GM21717 (cell line): ENCODE results near the gene PRPF6.

Experiments used
- ATAC-seq: cut with Tn5 transposase; IDR thresholded peaks from one replicate; pipeline ENCODE4 v1.9.1; 2021; ENCODE audit warnings: mild to moderate bottlenecking, moderate library complexity; ENCODE audit not compliant: unreplicated experiment

PRPF6 gene

DNA sequence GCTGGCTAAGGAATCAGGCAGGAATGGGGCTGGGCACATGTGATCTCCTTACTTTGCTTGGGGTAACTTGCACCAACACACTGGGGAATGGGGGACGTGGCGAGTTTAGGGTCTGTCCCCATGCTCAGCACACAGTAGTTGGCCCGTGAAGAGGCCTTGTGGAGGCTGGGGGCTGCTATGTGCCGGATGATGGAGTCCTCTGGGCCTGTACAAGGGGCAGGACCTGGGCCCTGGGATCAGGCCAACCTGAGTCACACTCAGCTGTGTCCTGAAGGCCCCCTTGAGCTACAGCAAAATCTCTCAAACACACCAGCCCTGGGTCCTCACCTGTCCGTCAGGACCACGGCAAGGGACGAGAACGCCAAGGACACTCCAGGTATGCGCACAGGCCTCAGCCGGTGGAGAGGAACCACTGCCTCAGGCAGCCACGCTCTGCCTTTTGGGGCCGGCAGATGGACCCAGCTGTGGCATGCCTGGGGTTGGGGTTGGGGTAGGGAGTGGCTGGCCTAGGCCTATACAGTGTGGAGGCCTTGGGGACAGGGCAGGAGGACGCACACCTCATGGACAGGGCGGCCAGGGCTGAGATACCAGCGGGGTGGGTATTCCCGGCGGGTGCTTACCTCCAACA is 35.8 kb upstream of the PRPF6 start:
- ATAC-seq = no peak

DNA sequence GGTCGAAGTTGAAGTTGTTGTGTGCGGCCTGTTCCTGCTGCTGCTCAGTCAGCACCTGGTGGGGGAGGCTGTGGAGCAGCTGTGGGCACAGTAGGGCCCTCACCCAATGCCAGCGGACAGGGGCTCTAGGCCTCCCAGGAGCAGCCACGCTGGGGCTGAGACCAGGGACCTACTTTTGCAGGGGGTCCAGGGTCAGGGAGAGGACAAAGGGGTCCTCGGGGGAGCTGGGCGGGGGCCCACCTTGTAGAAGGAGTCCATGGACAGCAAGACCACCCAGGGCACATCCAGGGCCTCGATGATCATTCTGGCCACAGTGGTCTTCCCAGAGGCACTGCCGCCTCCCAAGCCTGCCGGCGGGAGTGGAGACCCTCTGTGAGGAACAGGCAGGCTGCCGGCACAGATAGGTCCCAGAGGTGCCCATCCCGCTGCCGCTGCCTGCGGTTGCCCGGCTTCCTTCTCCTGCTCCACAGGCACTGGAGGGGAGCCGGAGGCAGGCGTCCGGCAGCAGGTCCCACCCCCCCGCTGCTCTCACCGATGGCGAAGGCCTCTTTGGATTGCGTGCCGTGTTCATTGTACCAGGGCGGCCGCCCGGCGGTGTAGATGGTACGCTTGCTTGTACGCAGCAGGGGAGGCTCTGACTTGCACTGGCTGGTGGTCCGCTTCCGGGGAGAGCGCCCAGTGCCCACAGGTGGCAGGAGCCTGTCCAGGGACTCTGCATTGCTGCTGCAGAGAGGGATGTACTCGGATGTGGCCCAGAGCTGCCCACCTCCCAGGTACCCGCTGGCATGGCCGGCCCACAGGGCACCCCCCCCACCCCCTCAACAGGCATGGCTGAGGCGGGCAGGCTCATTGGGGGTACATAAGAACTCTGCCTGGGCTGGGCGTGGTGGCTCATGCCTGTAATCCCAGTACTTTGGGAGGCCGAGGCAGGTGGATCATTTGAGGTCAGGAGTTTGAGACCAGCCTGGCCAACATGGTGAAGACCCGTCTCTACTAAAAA is 34.7 kb upstream of the PRPF6 start:
- no peak for ATAC-seq

GRCh38 chr20:63946986-63947637 is 33.8 kb upstream of the PRPF6 start:
- no peak for ATAC-seq

DNA sequence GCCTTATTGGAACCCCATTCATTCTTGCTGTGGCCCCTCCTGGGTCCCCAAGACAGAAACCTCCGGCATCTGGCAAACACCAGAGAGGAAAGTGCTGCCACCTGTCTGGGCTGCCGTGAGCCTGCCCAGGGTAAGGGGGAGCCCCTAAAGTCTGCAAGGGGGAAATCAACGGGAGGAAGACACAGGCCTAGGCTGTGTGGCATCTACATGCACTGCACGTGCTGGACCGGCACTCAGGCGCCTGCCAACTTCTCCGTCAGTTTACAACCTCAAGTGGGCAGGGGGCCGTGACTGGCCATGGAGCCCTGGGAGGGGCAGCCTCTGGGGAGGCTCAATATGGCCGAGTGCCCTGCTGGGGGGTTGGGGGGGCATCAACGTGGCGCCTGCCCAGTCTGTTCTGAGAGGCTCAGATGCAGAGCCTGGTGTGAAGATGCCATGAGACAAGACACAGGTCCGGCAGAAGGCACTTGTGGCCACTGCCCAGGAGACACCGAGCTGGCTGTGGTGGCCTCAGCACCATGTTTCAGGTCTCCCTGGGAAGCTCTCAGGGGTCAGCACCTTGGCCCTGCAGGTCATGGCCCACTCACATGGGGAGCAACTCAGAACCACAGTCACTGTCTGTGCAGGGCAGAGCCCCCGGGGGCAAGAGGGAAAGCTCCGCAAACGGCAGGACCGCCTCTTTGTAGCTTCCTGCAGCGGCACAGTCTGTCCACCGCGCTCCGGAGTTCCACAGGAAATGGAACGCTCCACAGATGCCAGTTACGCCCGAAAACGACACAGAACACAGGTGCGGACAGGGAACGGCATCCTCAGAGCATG is 33.1 kb upstream of the PRPF6 start:
- no peak for ATAC-seq

DNA sequence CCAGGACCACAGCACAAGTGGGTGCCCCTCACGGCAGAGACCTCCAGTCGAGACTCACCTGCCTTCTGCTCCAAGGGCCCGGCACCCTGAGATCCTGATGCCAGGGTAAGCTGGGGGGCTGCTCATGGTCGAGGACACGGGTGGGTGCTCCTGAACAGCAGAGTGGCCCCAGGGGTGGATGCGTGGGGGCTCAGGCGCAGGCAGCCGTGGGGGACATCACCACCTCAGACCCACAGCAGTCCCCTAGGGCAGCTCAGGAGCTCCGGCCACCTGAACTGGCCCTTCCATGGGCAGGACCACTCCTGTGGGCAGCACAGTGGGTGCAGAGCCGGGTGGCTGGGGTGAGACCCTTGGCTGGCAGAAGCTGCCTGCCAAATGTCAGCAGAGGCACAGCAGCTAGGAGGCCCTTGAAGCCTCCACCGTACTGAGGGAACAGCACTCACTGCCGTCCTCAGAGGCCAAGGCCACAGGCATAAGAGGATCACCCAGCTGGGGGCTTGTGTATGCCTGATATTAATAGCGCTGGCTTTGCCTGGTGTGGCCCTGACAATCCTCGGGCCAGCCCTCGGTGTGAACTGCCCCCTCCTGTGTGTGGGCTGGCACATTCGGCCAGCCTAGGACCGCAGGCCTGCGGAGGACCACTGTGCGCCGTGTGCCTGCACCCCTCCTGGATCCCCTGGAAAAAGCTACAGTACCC is 30.1 kb upstream of the PRPF6 start:
- no peak for ATAC-seq

DNA sequence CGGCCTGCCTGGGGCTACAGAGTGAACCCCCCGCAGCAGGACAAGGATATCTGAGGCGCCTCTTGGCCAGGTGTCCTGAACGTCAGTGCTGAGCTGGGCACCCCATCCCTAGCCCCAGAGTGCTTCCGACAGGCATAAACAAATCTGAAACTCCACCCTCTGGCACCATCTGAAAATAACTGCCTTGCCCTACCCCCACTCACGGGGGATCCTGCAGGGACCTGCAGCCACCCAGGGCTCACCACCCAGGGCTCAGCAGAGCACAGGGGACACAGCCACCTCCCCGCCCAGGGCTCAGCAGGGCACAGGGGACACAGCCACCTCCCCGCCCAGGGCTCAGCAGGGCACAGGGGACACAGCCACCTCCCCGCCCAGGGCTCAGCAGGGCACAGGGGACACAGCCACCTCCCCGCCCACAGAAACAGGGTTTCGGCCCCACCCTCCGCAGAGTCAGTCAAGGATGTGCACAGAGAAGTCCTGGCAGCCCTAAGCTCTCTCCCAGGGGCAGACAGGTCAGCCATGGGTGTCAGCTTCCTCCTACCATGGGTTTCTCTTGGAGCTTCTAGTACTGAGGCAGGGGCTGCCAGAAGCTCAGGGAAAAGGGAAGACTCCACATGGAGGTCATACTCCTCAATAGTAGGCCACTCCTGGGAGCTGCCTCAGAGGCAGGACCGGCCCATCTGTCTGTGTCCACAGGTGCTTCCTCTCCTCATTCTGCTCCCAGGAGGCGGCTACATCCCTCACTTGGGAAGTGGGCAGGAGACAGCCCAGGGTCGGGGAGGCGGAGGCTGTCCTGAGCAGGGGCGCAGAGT is 29.3 kb upstream of the PRPF6 start:
- no peak for ATAC-seq

DNA sequence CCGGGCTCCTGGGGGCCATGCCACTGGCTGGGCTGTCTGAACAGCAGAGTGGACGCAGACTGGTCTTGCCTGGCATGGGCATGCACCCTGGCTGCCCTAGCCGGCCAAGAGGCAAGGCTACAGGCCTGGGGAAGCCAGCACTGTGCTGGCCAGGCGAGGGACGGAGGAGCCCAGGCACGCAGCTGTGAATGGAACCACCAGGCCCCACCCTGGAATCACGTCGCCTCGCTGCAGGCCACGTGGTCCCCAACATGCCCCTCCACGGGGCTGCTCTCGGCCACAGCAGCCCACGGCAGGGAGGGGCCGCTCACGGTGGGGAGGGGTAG is 28.8 kb upstream of the PRPF6 start:
- ATAC-seq = no peak

DNA sequence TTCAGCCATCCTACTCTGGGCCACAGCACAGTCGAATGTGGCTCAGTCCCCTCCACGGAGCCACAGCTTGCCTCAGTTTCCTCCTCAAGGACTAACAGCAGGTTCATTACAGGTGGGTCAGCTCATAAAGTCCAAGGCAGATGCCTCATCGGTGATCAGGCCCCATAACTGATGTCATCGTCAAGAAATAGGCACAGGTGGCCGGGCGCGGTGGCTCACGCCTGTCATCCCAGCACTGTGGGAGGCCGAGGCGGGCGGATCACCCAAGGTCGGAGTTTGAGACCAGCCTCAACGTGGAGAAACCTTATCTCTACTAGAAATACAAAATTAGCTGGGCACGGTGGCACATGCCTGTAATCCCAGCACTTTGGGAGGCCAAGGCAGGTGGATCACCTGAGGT is 28.2 kb upstream of the PRPF6 start:
- ATAC-seq = no peak

DNA sequence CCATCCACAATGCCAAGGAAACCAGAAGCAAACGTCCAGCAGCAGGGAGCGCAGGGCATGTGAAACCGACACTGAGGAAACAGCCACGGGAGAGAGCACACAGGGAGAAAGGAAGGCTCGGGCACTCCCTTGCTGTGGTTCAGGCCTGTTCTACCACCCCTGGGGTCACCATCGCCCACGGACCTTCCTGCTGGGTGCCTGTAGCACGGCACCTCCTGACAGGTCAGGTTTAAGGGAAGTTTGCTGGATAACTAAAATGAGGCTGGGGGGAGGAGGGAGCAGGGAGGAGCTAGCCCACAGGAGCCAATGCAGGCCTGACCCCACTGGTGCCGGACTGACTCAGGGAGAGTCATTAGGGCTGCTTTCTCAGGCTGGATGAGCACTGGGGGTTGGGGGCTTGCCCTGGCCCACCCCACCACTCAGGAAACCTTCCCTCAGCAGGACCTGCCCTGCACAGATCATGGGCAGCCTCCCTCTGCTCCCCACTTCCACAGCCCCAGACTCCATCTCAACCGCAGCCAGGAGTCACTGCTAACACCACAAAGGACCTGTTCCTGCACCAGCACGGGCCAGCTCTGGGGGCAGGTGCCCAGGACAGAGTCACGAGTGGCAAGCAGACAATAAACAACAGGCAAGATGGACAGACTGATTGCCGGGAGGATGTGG is 27.0 kb upstream of the PRPF6 start:
- ATAC-seq = no peak

GRCh38 chr20:63955281-63955826 is 25.6 kb upstream of the PRPF6 start:
- ATAC-seq = no peak

- peak; percentile 53 for ATAC-seq
Measured at GRCh38 chr20:63955827-63956663, 24.9 kb upstream of the PRPF6 start, which contains the start of gene UCKL1. Gene UCKL1 (minus strand): TSS chr20:63956416. CDS start chr20:63956372, 44 bp downstream.

- no peak for ATAC-seq
Measured at GRCh38 chr20:63956664-63957003, 24.3 kb upstream of the PRPF6 start.

DNA sequence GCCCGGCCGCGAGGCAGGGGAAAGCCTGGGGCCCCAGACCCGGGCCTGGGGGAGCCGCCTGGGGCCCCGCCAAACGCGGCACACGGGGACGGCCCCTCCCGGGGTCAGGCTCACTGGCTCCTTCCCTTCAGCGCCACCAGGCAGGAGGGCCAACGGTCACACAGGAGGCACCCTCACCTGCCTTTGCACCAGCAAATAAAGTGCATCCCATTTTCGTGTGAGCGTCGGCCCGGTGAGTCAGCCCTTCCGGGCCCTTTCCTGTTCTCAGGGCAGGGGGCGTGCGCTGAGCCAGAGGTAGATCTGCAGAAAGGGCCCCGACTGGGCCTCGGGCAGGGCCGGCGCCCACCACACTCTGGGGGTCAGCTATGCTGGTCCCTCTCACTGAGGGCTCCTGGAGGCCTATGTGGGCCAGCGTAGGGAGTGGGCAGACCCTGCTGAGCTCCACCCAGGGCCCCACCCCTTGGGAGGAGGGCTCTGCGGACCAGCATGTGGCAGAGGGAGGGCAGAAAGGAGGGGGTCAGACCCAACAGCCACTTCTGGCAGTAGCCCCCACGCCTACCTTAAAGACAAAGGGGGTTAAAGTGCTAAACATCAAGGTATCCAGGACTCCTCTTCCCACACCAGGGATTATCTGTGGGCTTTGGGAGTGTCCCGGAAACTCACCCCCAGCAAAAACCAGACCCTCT is 23.8 kb upstream of the PRPF6 start:
- ATAC-seq = no peak

DNA sequence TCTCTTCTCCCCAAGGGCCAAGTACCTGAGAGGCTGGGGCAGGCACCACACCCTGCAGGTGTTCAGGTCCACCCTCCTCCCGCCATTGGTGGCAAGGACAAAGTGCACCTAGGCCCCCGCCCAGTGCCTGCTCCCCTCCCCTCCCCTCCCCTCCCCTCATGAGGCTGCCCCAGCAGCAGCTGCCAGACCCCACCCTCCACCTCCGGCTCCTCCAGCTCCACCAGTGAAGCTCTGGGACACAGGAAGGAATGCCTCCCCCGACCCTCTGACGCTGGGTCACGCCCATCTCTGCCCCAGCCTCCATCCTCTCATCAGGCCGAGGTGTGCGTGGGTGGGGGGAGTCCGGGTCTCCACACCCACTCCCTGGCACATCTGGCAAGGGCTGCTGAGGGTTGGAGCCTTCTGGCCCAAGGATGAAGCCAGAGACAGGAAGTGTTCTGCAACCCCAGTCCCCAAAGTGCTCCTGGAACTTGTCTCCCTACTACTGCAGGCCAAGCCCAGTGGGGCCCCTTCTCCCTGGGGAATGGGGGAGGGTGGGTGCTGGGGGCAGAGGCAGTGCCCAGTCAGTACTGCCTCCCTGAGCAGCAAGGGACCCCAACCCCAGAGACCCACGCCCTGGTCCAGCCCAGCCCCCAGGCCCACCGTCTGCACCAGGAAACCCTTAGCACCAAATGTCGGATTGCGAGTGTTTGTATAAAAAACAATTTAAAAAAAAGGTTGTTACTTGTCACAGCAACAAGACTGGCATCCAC is 23.1 kb upstream of the PRPF6 start:
- no peak for ATAC-seq

GRCh38 chr20:63958471-63958870 is 22.5 kb upstream of the PRPF6 start:
- ATAC-seq = no peak

DNA sequence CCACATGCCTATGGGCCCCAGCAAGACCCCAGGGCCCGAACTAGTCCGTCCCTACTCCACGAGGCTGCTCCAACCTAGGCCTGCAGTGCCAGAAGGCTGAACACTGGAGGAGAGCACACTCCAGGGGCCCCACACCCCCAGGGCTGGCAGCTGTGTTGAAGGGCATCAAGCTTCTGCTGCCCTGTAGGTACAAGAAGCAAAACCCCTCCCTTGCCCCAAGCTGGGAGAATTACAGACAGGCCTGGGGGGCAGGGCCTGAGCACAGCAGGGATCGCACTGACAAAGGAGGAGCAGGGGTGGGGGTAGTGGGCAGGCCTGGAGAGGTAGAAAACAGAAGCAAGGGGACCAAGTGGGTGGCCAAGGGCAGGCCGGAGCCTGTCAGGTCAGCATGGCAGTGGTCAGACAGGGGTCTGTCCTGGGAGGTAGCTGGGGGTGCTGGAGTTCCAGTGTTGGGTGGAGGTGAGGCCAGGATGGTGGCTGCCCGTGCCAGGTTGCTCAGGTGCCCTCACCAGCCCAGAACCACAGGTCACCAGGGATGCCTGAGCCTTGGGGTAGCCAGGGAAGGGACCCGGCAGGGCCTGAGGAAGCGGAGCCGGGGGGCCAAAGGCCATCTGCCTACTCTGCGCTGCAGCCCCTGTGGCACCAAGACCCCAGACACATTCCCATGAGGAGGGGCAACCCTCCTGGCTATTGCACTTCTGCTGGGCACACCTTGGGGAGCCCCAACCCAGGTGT is 21.8 kb upstream of the PRPF6 start:
- no peak for ATAC-seq
